ENCODE results near the gene SENP1.

Gene SENP1

DNA sequence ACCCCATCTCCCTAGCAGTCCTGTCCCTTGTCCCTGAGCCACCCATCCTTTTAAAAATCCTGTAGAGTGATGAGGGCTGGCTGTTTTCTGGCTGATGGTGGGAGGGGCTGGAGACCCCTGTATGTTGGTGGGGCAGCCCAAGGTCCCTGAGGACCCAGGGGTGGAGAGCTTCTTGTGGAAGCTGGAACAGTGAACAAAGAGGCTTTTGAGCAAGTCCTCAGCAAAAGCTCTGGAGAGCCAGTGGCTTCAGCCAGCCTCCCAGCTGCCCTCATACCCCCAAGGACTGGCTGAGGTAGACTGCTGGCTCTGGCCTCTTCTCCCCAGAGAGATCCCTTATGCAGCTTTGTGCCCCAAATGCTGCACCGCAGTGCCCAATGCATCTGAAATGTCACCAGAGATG is 72.4 kb downstream of the SENP1 start:
- DNase-seq, result no peak

- no peak for DNase-seq
Observed at GRCh38 chr12:48032597-48032996, 73.3 kb downstream of the SENP1 start.

DNA sequence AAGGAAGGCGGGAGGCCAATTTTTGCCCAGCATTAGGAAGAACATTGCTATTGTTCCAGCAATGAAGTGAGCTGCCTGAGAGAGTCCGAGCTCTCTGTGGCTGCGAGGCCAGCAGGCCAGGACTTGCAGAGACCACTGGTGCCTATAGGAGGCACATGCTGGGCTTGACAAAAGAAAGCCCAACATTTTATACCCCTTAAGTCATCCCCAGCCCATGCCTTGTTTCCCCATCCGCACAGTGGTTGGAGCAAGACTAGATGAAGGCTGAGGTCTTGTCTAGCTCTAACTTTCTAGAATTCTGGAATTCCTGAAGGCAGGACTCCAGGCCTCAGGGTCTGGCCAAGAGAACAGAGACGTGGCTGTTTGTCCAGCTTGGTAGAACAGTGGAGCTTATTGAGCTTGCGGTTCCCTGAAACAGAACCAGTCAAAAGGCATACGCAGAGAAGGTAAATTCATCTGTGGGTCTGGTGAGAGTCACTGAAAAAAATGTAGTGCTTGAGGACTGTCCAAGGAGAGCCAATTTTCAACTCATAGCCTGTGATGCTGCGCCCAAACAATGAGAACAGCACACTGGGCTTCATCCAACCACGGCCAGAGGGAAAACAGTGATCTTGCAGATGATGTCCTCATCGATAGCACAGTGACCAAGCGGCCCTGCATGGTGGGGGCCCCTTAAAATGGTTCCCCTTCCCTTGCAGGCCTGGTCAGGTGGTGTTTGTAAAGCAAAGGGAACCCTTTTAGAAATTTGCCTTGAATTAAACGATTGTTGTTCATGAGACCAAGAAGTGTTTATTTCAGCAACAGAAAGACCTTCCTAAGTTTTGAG is 74.5 kb downstream of the SENP1 start:
- no peak for DNase-seq

DNA sequence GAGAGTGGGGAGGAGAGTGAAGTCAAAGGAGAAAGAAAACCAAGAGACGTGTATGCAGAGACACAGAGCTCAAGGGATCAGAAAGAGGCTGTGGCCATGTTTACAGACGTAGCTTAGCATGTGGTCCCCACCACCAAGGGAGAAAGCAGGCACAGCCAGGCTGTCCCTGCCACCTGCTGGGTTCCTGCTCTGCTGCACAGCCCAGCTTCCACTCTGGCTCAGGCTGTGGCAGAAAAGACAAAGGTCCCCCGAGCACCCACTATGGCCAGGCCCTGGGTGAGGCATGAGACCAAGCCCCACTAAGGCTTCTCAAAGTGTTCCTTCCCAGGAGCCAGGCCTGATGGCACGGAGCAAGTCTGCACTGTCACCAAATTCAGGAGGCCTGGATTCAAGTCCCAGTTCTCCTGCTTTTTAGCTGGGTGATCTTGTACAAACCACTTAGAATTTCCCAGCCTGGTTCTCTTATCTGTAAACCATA is 75.7 kb downstream of the SENP1 start:
- DNase-seq, result no peak

GRCh38 chr12:48029491-48030172 is 76.2 kb downstream of the SENP1 start:
- no peak for DNase-seq

- no peak for DNase-seq
Observed at GRCh38 chr12:48028541-48029431, 77.1 kb downstream of the SENP1 start.

DNA sequence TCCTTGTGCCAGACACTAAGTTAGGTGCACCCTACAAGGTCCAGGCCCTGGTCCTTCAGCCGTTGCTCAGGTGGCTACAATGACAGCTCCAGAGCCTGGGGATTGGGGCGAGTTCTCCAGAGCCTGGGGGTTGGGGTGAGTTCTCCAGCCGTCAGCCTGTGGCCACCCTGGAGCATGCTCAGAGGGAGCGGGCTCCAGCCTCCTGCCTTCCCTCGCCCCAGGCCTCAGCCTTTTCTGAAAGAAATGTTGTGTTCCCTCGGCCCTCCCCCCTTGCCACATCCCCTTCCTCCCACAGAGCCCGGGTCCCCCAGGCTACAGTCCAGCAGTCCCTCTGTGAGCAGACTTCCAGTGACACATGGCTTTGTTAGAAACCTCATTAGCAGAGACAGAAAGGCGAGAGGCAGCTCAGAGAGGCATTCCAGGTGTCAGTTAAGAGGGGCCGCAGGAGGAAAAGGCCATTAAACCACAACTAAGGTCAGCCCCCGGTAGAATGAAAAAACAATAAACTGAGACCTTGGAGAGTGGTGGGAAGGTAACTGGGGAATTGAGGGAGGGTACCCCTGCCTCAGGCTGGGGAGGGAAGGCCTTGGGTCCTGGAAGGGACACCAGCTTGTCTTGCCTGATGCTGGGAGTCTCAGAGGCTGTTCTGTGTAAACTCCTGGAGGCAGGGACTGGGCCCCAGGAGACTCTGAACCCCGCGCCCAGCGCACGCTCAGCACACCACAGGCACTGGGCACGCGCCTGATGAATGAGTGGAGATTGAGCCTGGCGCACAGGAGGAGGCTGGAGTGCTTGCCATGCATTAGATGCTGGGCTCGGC is 78.5 kb downstream of the SENP1 start:
- no peak for DNase-seq

DNA sequence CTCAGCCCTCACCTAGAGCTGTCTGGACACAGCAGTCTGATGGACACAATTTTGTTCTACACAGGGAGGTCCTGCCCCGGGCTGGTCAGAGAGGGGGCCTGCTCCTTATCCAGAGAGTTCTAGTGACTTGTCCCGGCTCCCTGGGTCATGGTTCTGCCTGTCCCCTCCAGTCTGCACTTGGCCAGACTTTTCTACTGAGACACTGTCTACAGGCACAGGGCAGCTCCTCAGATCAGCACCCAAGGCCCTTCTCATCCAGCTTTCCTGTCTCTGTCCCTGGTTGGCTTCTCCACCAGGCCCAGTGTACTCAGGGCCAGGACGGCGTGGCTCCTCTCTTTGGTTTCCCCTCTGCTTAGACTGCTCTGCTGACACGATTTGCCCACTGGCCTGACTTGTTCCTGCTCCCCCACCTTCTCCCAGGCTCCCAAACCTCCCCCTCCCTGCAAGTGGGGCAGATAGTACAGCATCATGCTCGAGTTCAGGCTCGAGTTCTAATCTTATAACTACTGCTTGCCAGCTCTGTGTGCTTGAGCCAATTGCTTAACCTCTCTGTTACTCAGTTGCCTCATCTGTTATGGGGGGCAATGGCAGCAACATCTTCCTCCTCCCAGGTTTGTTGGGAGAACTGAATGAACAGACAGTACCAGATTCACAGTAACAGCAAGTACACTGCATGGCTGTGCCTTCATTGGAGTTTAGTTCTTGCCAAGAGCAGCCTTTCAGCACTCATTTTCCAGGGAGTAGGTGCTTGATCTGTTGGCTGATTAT is 79.6 kb downstream of the SENP1 start:
- DNase-seq, result no peak

GRCh38 chr12:48025281-48025680 is 80.6 kb downstream of the SENP1 start:
- DNase-seq, result no peak

DNA sequence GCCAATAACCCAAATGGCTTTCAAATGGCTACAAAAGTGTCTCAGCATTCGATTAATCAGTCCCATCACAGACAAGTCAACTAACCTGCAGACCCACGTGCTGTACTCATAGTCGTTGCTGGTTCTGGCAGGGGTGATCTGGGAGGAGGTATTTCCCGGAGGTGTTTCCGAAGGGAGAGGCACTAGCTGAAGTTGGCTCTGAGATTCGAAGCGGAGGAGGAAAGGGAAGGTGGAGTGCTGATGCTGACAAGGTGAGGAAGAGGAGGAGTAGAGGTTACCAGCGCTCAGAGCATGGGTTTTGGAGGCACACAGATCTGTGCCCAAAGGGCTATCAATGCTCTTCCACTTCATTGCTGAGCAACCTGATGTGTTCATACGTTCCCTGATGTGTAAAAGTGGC is 81.1 kb downstream of the SENP1 start:
- DNase-seq, result no peak

GRCh38 chr12:48023386-48023785 is 82.5 kb downstream of the SENP1 start:
- DNase-seq, result no peak

GRCh38 chr12:48022676-48023385 is 83.0 kb downstream of the SENP1 start:
- DNase-seq, result no peak

DNA sequence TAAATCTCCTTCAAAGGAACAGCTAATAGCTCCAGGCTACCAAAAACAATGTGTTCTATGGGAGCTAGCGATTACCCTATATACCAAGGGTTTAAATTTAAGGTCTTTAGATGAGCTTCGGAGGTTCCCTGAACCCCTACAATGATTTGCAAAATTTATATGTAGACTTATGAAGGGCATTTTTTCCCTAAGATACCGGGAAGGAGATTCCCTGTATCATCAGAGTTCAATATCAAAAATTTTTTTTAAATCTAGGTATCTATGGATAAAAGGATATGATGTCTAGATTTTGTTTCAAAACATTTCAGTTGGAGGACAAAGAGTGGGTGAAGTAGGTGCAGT is 83.7 kb downstream of the SENP1 start:
- no peak for DNase-seq

- no peak for DNase-seq
Observed at GRCh38 chr12:48021485-48022179, 84.2 kb downstream of the SENP1 start.

- DNase-seq, result no peak
Observed at GRCh38 chr12:48019639-48020265, 86.1 kb downstream of the SENP1 start.

- no peak for DNase-seq
Observed at GRCh38 chr12:48018618-48018995, 87.3 kb downstream of the SENP1 start.

- DNase-seq, result no peak
Observed at GRCh38 chr12:48017921-48018617, 87.8 kb downstream of the SENP1 start.

GRCh38 chr12:48017496-48017895 is 88.4 kb downstream of the SENP1 start:
- DNase-seq, result no peak

GRCh38 chr12:48016373-48017020 is 89.4 kb downstream of the SENP1 start:
- DNase-seq, result no peak
